GM19467 (cell line): ENCODE results near the gene ZNF316.
"Not testable (repeated sequence)": the region's sequence is repeated elsewhere in the genome, so short reads cannot be mapped to it uniquely, and the experiment has no call there.

ENCODE experiments used
- ATAC-seq: cut with Tn5 transposase; IDR thresholded peaks from one replicate; pipeline ENCODE4 v1.9.1; 2021; ENCODE audit warnings: mild to moderate bottlenecking, moderate library complexity; ENCODE audit not compliant: unreplicated experiment

Gene ZNF316

GRCh38 chr7:6646465-6646864, 9.3 kb downstream of the ZNF316 start:
- no peak for ATAC-seq

- ATAC-seq = no peak
These were observed 10.0 kb downstream of the ZNF316 start for GRCh38 chr7:6647080-6647479.

- ATAC-seq = no peak
These were observed 10.4 kb downstream of the ZNF316 start for GRCh38 chr7:6647541-6647940.

- no peak for ATAC-seq
These were observed 11.1 kb downstream of the ZNF316 start for GRCh38 chr7:6648066-6648814.

- ATAC-seq = no peak
These were observed 11.6 kb downstream of the ZNF316 start for GRCh38 chr7:6648815-6649104.

- ATAC-seq = no peak
These were observed 12.3 kb downstream of the ZNF316 start for GRCh38 chr7:6649241-6649961.

- ATAC-seq = no peak
These were observed 13.0 kb downstream of the ZNF316 start for GRCh38 chr7:6650086-6650485.

GRCh38 chr7:6650521-6651011, 13.4 kb downstream of the ZNF316 start:
- ATAC-seq = no peak

GRCh38 chr7:6651851-6652445, 14.8 kb downstream of the ZNF316 start:
- no peak for ATAC-seq

GRCh38 chr7:6652446-6653011, 15.4 kb downstream of the ZNF316 start:
- no peak for ATAC-seq

- ATAC-seq = no peak
These were observed 16.2 kb downstream of the ZNF316 start for GRCh38 chr7:6653071-6654003.

- ATAC-seq = no peak
These were observed 17.2 kb downstream of the ZNF316 start for GRCh38 chr7:6654113-6654841.

GRCh38 chr7:6654842-6655610, 17.9 kb downstream of the ZNF316 start:
- no peak for ATAC-seq

GRCh38 chr7:6655636-6656385, 18.7 kb downstream of the ZNF316 start:
- ATAC-seq = no peak

GRCh38 chr7:6656413-6656812, 19.3 kb downstream of the ZNF316 start:
- no peak for ATAC-seq

GRCh38 chr7:6658618-6659345, 21.7 kb downstream of the ZNF316 start:
- ATAC-seq = no peak

GRCh38 chr7:6670851-6671250, 33.7 kb downstream of the ZNF316 start:
- not testable (repeated sequence) for ATAC-seq
